Keratinocyte (primary cell): ENCODE results near the gene STRIT1. TPM values are rescaled to one million over a fixed set of nuclear protein-coding genes. Genes with fewer than 3 reads are reported as not detected.

ENCODE experiments used
- DNase-seq: peaks from one replicate; pipeline ENCODE4 v3.0.0-alpha.2; 2011; ENCODE audit warnings: low read depth, missing footprints, low spot score
- FAIRE-seq: peaks from 2 replicates; lab custom pipeline; 2011; peaks lifted over from hg19 to GRCh38; lab: Jason Lieb, UNC
- H2AFZ ChIP-seq: 2 replicates; pipeline ENCODE4 v1.6.0; 2012; ENCODE audit warnings: low read length, control low read depth, inconsistent platforms; ENCODE audit not compliant: control insufficient read depth
- H3K27ac ChIP-seq: 2 replicates; pipeline ENCODE4 v1.5.1; 2011; ENCODE audit warnings: low read length; ENCODE audit not compliant: control insufficient read depth, insufficient read depth
- H3K27me3 ChIP-seq: 3 replicates; pipeline ENCODE4 v1.6.0; 2011; ENCODE audit warnings: low read length; ENCODE audit not compliant: control insufficient read depth, insufficient read depth; ENCODE audit errors: extremely low read depth
- H3K36me3 ChIP-seq, 2 experiments: 2 replicates in 1 of 2; 3 replicates in 1 of 2; pipeline ENCODE4 v1.5.1; 2011; ENCODE audit warnings: low read length in 2 of 2, mild to moderate bottlenecking in 1 of 2; ENCODE audit not compliant: control insufficient read depth in 2 of 2, insufficient read depth in 2 of 2; ENCODE audit errors: extremely low read depth in 1 of 2
- H3K4me1 ChIP-seq: 3 replicates; pipeline ENCODE4 v1.5.1; 2011; ENCODE audit warnings: low read length; ENCODE audit not compliant: control insufficient read depth, insufficient read depth; ENCODE audit errors: extremely low read depth
- H3K4me2 ChIP-seq: 3 replicates; pipeline ENCODE4 v1.6.0; 2011; ENCODE audit warnings: low read depth, low read length; ENCODE audit not compliant: control insufficient read depth, insufficient read depth; ENCODE audit errors: extremely low read depth
- H3K4me3 ChIP-seq, 3 experiments: fragments of 200-600 bp in 1 of 3; sonication (generic) in 1 of 3; 2 replicates in 2 of 3; 3 replicates in 1 of 3; pipeline ENCODE4 v1.5.1; 2011 to 2016; ENCODE audit warnings: low read length in 3 of 3, mild to moderate bottlenecking in 3 of 3, control low read depth in 2 of 3, inconsistent platforms in 1 of 3, low read depth in 1 of 3, mixed read lengths in 1 of 3, mixed run types in 1 of 3, moderate library complexity in 1 of 3; ENCODE audit not compliant: control insufficient read depth in 2 of 3, insufficient read depth in 2 of 3; ENCODE audit errors: extremely low read depth in 1 of 3
- H3K79me2 ChIP-seq: 2 replicates; pipeline ENCODE4 v1.6.0; 2012; ENCODE audit warnings: low read length; ENCODE audit not compliant: control insufficient read depth, insufficient read depth
- H3K9ac ChIP-seq: 3 replicates; pipeline ENCODE4 v1.6.0; 2011; ENCODE audit warnings: low read length; ENCODE audit not compliant: control insufficient read depth, insufficient read depth; ENCODE audit errors: extremely low read depth
- H3K9me1 ChIP-seq: 3 replicates; pipeline ENCODE4 v1.6.0; 2011; ENCODE audit warnings: low read length; ENCODE audit not compliant: control insufficient read depth, insufficient read depth; ENCODE audit errors: extremely low read depth
- H3K9me3 ChIP-seq: 2 replicates; pipeline ENCODE4 v1.5.1; 2012; ENCODE audit warnings: low read depth, low read length; ENCODE audit not compliant: control insufficient read depth
- H4K20me1 ChIP-seq: 3 replicates; pipeline ENCODE4 v1.6.0; 2011; ENCODE audit warnings: low read length; ENCODE audit not compliant: control insufficient read depth, insufficient read depth; ENCODE audit errors: extremely low read depth
- CTCF ChIP-seq, 3 experiments: IDR thresholded peaks in 1 of 3; conservative IDR thresholded peaks in 1 of 3; optimal IDR thresholded peaks in 1 of 3; 2 replicates in 2 of 3; 3 replicates in 1 of 3; pipeline versions ENCODE3 to v1.5.1; 2011; ENCODE audit warnings: low read length in 3 of 3, mild to moderate bottlenecking in 3 of 3, moderate library complexity in 2 of 3, control low read depth in 1 of 3, inconsistent platforms in 1 of 3; ENCODE audit not compliant: insufficient read depth in 2 of 3; ENCODE audit errors: extremely low read depth in 1 of 3
- EZH2 ChIP-seq: IDR thresholded peaks from one replicate; pipeline ENCODE4 v1.6.1; 2012; ENCODE audit warnings: inconsistent platforms, mild to moderate bottlenecking, low read length, moderate library complexity
- dilution Hi-C: fragments of 300-500 bp; cut with MboI; formaldehyde crosslinking; loops from one replicate; pipeline ENCODE4 v1.7.0; 2020; ENCODE audit warnings: low sequenced_read_pairs; ENCODE audit not compliant: extremely low pct_ligation_motif_present
- polyA plus RNA-seq, 5 experiments: library from polyadenylated mRNA; depleted of rRNA in 3 of 5; stranded (reverse) in 3 of 5; stranded (forward) in 1 of 5; unstranded in 1 of 5; fragments of >200 nt; gene quantifications; 1 replicate in 1 of 5; 2 replicates in 3 of 5; 3 replicates in 1 of 5; pipeline versions ENCODE4 v1.2.1 to v1.2.3, GENCODE V29; 2011 to 2012; ENCODE audit warnings: missing spikeins in 2 of 5, low read depth in 1 of 5, low replicate concordance in 1 of 5

STRIT1 gene
- polyA plus RNA-seq, 1 donor (not counting 4 experiments of a cell fraction or from before 2014, with no cell fraction given), result not detected

GRCh38 chr3:155330370-155330769, 36.9 kb upstream of the STRIT1 start:
- Histone ChIP-seq H3K9ac (no peak overlapping the region), H3K4me2 (no peak overlapping the region), H3K4me1 (no peaks in the 10 kb centered on the region), H3K9me3 (no peaks in the 10 kb centered on the region), H3K79me2 (no peaks in the 10 kb centered on the region), H3K4me3 (no peak overlapping the region), H3K27me3 (no peaks in the 10 kb centered on the region), H2AFZ (no peak overlapping the region), H3K27ac (no peak overlapping the region), H3K36me3 (no peaks in the 10 kb centered on the region), H3K9me1 (no peaks in the 10 kb centered on the region), H4K20me1 (no peaks in the 10 kb centered on the region)
- dilution Hi-C loops, result loop anchor here (25.0 kb wide), 1 partner anchor 543 kb away; no protein-coding TSS in a partner anchor
- no peak for TF ChIP-seq EZH2
- no peak for TF ChIP-seq CTCF (optimal IDR thresholded peaks at IDR 0.05 in 1 of 3, IDR thresholded peaks at IDR 0.05 in 1 of 3, conservative IDR thresholded peaks at IDR 0.05 in 1 of 3; ENCODE audit: extremely low read depth in 1 of 3, insufficient read depth in 2 of 3, low read length in 3 of 3)
- FAIRE-seq (no peak), DNase-seq (no peak)

GRCh38 chr3:155329513-155330048, 36.1 kb upstream of the STRIT1 start:
- H2AFZ ChIP-seq, result no peak overlapping the region
- no peaks in the 10 kb centered on the region for H3K27me3 ChIP-seq
- H3K79me2 ChIP-seq, result no peaks in the 10 kb centered on the region
- H3K9me1 ChIP-seq, result no peaks in the 10 kb centered on the region
- H3K9me3 ChIP-seq, result no peaks in the 10 kb centered on the region
- dilution Hi-C loops, result loop anchor here (25.0 kb wide), 1 partner anchor 542 kb away; no protein-coding TSS in a partner anchor
- no peaks in the 10 kb centered on the region for H3K36me3 ChIP-seq
- no peak overlapping the region for H3K9ac ChIP-seq
- FAIRE-seq (no peak), DNase-seq (no peak)
- no peaks in the 10 kb centered on the region for H3K4me1 ChIP-seq
- H4K20me1 ChIP-seq, result no peaks in the 10 kb centered on the region
- no peak overlapping the region for H3K4me2 ChIP-seq
- H3K4me3 ChIP-seq, result no peak overlapping the region
- no peak overlapping the region for H3K27ac ChIP-seq
- TF ChIP-seq CTCF (optimal IDR thresholded peaks at IDR 0.05 in 1 of 3, IDR thresholded peaks at IDR 0.05 in 1 of 3, conservative IDR thresholded peaks at IDR 0.05 in 1 of 3; ENCODE audit: extremely low read depth in 1 of 3, insufficient read depth in 2 of 3, low read length in 3 of 3), result no peak
- no peak for TF ChIP-seq EZH2
